NCI-H1092 treated with DMSO at 0.1 percent for 48 hours (cell line): ENCODE measurements around the gene MYO1C.
A peak's percentile ranks its signal among the peaks of the same experiment; 100 is the strongest.
"Not testable (repeated sequence)": the region's sequence is repeated elsewhere in the genome, so short reads cannot be mapped to it uniquely, and the experiment has no call there.

ENCODE experiments used
- DNase-seq: peaks from one replicate; lab custom pipeline; 2025; lab: John Stamatoyannopoulos, UW

MYO1C gene

GRCh38 chr17:1464186-1464585 lies 28.3 kb downstream of the MYO1C start:
- no peak for DNase-seq

GRCh38 chr17:1462164-1463112 lies 30.0 kb downstream of the MYO1C start:
- no peak for DNase-seq

GRCh38 chr17:1461198-1461944 lies 31.1 kb downstream of the MYO1C start:
- no peak for DNase-seq

- no peak for DNase-seq
Observed at GRCh38 chr17:1460233-1460632, 32.3 kb downstream of the MYO1C start.

GRCh38 chr17:1455797-1456599 lies 36.5 kb downstream of the MYO1C start, which contains the start of gene CRK:
TSS of gene CRK (minus strand) at chr17:1456232. CDS start at chr17:1456117, 115 bp downstream.
- peak; percentile 84 for DNase-seq

- DNase-seq: peak; percentile 36
Observed at GRCh38 chr17:1455291-1455796, 37.1 kb downstream of the MYO1C start.

- DNase-seq: no peak
Observed at GRCh38 chr17:1454541-1454940, 37.9 kb downstream of the MYO1C start.

- DNase-seq: not testable (repeated sequence)
Observed at GRCh38 chr17:1453694-1454093, 38.8 kb downstream of the MYO1C start.

GRCh38 chr17:1452836-1453235 lies 39.6 kb downstream of the MYO1C start:
- no peak for DNase-seq

GRCh38 chr17:1450261-1450660 lies 42.2 kb downstream of the MYO1C start:
- DNase-seq: not testable (repeated sequence)

GRCh38 chr17:1449412-1449967 lies 43.0 kb downstream of the MYO1C start:
- no peak for DNase-seq

- DNase-seq: no peak
Observed at GRCh38 chr17:1447052-1447451, 45.4 kb downstream of the MYO1C start.

- no peak for DNase-seq
Observed at GRCh38 chr17:1446201-1446600, 46.3 kb downstream of the MYO1C start.

- DNase-seq: not testable (repeated sequence)
Observed at GRCh38 chr17:1445695-1446094, 46.8 kb downstream of the MYO1C start.

- not testable (repeated sequence) for DNase-seq
Observed at GRCh38 chr17:1442721-1443120, 49.8 kb downstream of the MYO1C start.

GRCh38 chr17:1442187-1442586 lies 50.3 kb downstream of the MYO1C start:
- DNase-seq: no peak

GRCh38 chr17:1440921-1441320 lies 51.6 kb downstream of the MYO1C start:
- no peak for DNase-seq

- DNase-seq: no peak
Observed at GRCh38 chr17:1438593-1439083, 53.8 kb downstream of the MYO1C start.

GRCh38 chr17:1435326-1435725 lies 57.2 kb downstream of the MYO1C start:
- no peak for DNase-seq

- DNase-seq: no peak
Observed at GRCh38 chr17:1434150-1434549, 58.3 kb downstream of the MYO1C start.

GRCh38 chr17:1431631-1432104 lies 60.8 kb downstream of the MYO1C start:
- no peak for DNase-seq
